PC-3 (cell line): Measurements from ENCODE around the gene ZNF692. TPM values are rescaled to one million over a fixed set of nuclear protein-coding genes. Genes with fewer than 3 reads are reported as not detected.

ENCODE experiments used
- ATAC-seq: fragments of 200-7000 bp; cut with Tn5 transposase; 2 replicates; pipeline ENCODE4 v1.9.1; 2020; ENCODE audit warnings: mild to moderate bottlenecking, moderate library complexity
- BruUV-seq: library from RNA; stranded (reverse); fragments of 400-500 nt; replicated peaks from 2 replicates; lab custom pipeline; 2021; lab: Mats Ljungman, UMichigan
- CTCF ChIA-PET: fragments of 300-600 bp; sonication (Branson Sonifier 250); formaldehyde crosslinking; loops from one replicate; lab custom pipeline; 2022; ENCODE audit warnings: antibody characterized with exemption; lab: Charles Lee
- POLR2A ChIA-PET: fragments of 300-600 bp; sonication (Branson Sonifier 250); formaldehyde crosslinking; loops from one replicate; lab custom pipeline; 2022; ENCODE audit warnings: antibody characterized with exemption; ENCODE audit not compliant: unreplicated experiment; lab: Charles Lee
- DNase-seq: peaks from one replicate; pipeline ENCODE4 v3.0.0-alpha.2; 2015
- H2AFZ ChIP-seq: fragments of 300-600 bp; sonication (generic); 2 replicates; pipeline ENCODE4 v1.6.0; 2016; ENCODE audit warnings: antibody characterized with exemption, low read length
- H3F3A ChIP-seq: fragments of 300-600 bp; sonication (generic); one replicate; pipeline ENCODE4 v1.6.0; 2017; ENCODE audit warnings: antibody characterized with exemption, low read length, control low read depth, mild to moderate bottlenecking; ENCODE audit not compliant: unreplicated experiment
- H3K27ac ChIP-seq: fragments of 300-600 bp; sonication (generic); 2 replicates; pipeline ENCODE4 v1.5.1; 2016; ENCODE audit warnings: mild to moderate bottlenecking, low read length
- H3K27me3 ChIP-seq: fragments of 300-600 bp; sonication (generic); 2 replicates; pipeline ENCODE4 v1.6.1; 2016; ENCODE audit warnings: low read length, mixed read lengths
- H3K36me3 ChIP-seq: fragments of 300-600 bp; sonication (generic); 2 replicates; pipeline ENCODE4 v1.6.1; 2016; ENCODE audit warnings: low read depth, mixed run types, low read length, mixed read lengths
- H3K4me1 ChIP-seq: fragments of 300-600 bp; sonication (generic); 2 replicates; pipeline ENCODE4 v1.5.1; 2016; ENCODE audit warnings: low read length; ENCODE audit not compliant: insufficient read depth
- H3K4me2 ChIP-seq: fragments of 300-600 bp; sonication (generic); 2 replicates; pipeline ENCODE4 v1.6.0; 2016; ENCODE audit warnings: low read length
- H3K4me3 ChIP-seq: fragments of 300-600 bp; sonication (generic); 2 replicates; pipeline ENCODE4 v1.5.1; 2016; ENCODE audit warnings: mild to moderate bottlenecking, low read length, mixed read lengths
- H3K79me2 ChIP-seq: fragments of 300-600 bp; sonication (generic); 2 replicates; pipeline ENCODE4 v1.6.1; 2017; ENCODE audit warnings: low read length, mixed read lengths
- H3K9ac ChIP-seq: fragments of 300-600 bp; sonication (generic); 2 replicates; pipeline ENCODE4 v1.6.0; 2016; ENCODE audit warnings: mild to moderate bottlenecking, low read length
- H3K9me2 ChIP-seq: fragments of 300-600 bp; sonication (generic); replicated peaks from 2 replicates; pipeline ENCODE4 v1.6.1; 2016; ENCODE audit warnings: mixed run types, low read length, mixed read lengths
- H3K9me3 ChIP-seq: fragments of 300-600 bp; sonication (generic); 2 replicates; pipeline ENCODE4 v1.6.1; 2016; ENCODE audit warnings: low read length, mixed read lengths
- H4K20me1 ChIP-seq: fragments of 300-600 bp; sonication (generic); 2 replicates; pipeline ENCODE4 v1.6.1; 2016; ENCODE audit warnings: low read length, mixed read lengths
- CTCF ChIP-seq: fragments of 300-600 bp; sonication (generic); conservative IDR thresholded peaks from 2 replicates; pipeline ENCODE4 v1.5.1; 2017; ENCODE audit warnings: antibody characterized with exemption, low read depth, mild to moderate bottlenecking, low read length
- EZH2 ChIP-seq: fragments of 300-600 bp; sonication (generic); IDR thresholded peaks from one replicate; pipeline ENCODE4 v1.6.1; 2017; ENCODE audit warnings: antibody characterized with exemption, mild to moderate bottlenecking, low read length; ENCODE audit not compliant: unreplicated experiment
- EZH2phosphoT487 ChIP-seq: fragments of 300-600 bp; sonication (generic); IDR thresholded peaks from 2 replicates; pipeline ENCODE4 v1.6.1; 2018; ENCODE audit warnings: mild to moderate bottlenecking, antibody characterized with exemption, low read length, borderline replicate concordance
- intact Hi-C: fragments of 100-400 bp; cut with micrococcal nuclease; formaldehyde crosslinking; loops from 2 replicates; pipeline ENCODE4 v1.9.0; 2023
- total RNA-seq: library from RNA; depleted of rRNA; stranded (reverse); fragments of >200 nt; gene quantifications from 2 replicates; pipeline ENCODE4 v1.2.3, GENCODE V29; 2014

The ZNF692 gene
- total RNA-seq, 1 experiment from 2014 or later: 85.4 TPM

DNA sequence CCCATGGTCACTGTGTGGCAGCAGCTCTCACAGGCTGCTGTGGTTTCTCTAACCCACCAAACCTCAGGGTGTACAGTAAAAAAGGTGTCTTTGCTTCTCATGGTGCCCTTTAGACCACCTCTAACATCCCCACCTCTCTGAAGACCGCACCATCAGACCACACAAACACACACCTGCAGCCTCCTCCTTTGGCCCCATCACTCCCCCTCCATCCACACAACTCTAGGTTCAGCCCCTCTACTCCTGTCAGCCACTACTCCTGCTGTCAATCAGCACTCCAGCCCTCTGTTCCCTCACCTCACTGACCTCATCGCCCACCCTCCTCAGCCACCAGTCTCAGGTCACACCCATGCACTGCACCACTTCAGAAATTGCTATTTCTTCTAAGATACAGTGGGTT lies 7.5 kb downstream of the ZNF692 start:
- no peaks in the 10 kb centered on the region for H3K27me3 ChIP-seq
- H3K9ac ChIP-seq: no peak overlapping the region
- no peak overlapping the region for H2AFZ ChIP-seq
- no TSS peak for BruUV-seq
- H3K9me2 ChIP-seq: no peaks in the 10 kb centered on the region
- CTCF ChIA-PET: no interaction called here
- H3K79me2 ChIP-seq: peaks cover 8% of the 10 kb centered on the region; the same call in 1 of the 2 replicates
- no peaks in the 10 kb centered on the region for H3K4me1 ChIP-seq
- POLR2A ChIA-PET: no interaction called here
- H3K27ac ChIP-seq: no peak overlapping the region
- TF ChIP-seq CTCF (no peak), EZH2 (no peak), EZH2phosphoT487 (no peak)
- DNase-seq (no peak), ATAC-seq (no peak; the same call in 1 of the 2 replicates)
- H4K20me1 ChIP-seq: no peaks in the 10 kb centered on the region
- intact Hi-C loops: no loop called here
- H3K9me3 ChIP-seq: no peaks in the 10 kb centered on the region
- H3K36me3 ChIP-seq: peaks cover 77% of the 10 kb centered on the region
- no peak overlapping the region for H3K4me3 ChIP-seq
- H3K4me2 ChIP-seq: no peak overlapping the region
- no peaks in the 10 kb centered on the region for H3F3A ChIP-seq

DNA sequence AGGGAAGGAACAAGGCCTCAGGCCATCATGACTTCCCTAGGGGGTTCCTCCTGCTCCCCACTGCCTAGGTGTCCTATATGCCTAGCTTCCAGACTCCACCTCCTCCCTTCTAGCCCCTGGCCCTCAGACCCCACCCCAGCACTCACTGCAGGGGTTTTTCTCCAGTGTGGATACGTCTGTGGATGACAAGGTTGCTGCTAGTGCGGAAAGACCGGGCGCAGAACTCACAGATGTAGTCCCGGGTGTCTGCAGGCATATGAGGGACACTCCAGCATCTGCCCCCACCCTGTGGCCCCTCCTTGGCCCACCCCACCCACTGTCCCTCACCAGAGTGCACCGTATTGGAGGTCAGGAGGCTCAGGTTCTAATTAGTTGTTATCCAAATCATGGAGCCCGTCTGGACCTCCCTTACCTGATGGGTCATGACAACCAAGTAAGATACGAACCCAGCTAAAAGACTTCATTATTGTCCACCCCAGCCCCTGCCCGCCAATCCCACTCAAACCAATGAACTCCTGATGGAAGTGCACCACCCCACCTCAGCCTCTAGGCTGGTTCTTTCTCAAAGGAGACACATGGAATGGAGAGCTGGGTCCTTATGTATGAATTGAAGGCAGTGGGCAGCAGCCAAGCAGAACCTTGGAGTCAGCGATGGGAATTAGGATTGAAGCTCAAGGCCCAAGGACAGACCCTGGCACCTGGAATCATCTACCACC lies 8.2 kb downstream of the ZNF692 start:
- no peaks in the 10 kb centered on the region for H3K4me1 ChIP-seq
- H2AFZ ChIP-seq: no peak overlapping the region
- H3K9me2 ChIP-seq: no peaks in the 10 kb centered on the region
- no peak for TF ChIP-seq EZH2phosphoT487
- no peak for TF ChIP-seq CTCF
- no peak for TF ChIP-seq EZH2
- no peak overlapping the region for H3K27ac ChIP-seq
- 0 out of 2 replicates have a peak, but pooled peaks cover 1% of the 10 kb centered on the region for H3K79me2 ChIP-seq
- CTCF ChIA-PET: no interaction called here
- no peaks in the 10 kb centered on the region for H3F3A ChIP-seq
- H3K9ac ChIP-seq: no peak overlapping the region
- peaks cover 80% of the 10 kb centered on the region for H3K36me3 ChIP-seq
- intact Hi-C loops: no loop called here
- no peaks in the 10 kb centered on the region for H4K20me1 ChIP-seq
- H3K4me3 ChIP-seq: no peak overlapping the region
- no peaks in the 10 kb centered on the region for H3K9me3 ChIP-seq
- DNase-seq (no peak), ATAC-seq (no peak; the same call in 1 of the 2 replicates)
- H3K4me2 ChIP-seq: no peak overlapping the region
- H3K27me3 ChIP-seq: no peaks in the 10 kb centered on the region
- POLR2A ChIA-PET: no interaction called here
- BruUV-seq: no TSS peak

DNA sequence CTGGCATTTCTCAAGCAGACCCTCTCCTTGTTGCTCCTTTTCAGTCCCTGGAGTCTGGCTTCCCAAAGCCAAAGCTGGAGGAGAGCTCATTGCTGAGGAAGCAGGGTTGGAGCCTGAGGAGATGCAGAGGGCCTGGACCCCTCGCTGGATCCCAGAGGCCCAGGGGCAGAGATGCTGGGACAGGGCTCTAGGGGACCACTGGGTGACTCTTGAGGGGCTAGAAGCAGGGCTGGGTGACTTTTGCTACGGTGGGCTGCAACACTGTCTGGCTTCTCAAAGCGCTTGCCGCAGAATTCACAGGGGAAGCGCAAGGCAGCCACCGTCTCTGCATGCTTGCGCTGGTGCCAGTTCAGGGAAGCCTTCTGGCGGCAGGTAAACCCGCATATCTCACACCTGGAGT lies 8.8 kb downstream of the ZNF692 start:
- intact Hi-C loops: no loop called here
- Histone ChIP-seq H3K9me3 (no peaks in the 10 kb centered on the region), H3K9me2 (no peaks in the 10 kb centered on the region), H3K4me3 (no peak overlapping the region), H3K79me2 (no peaks in the 10 kb centered on the region), H3K9ac (no peak overlapping the region), H3K4me2 (no peak overlapping the region), H3F3A (no peaks in the 10 kb centered on the region), H3K27me3 (no peaks in the 10 kb centered on the region), H3K27ac (no peak overlapping the region), H3K4me1 (no peaks in the 10 kb centered on the region), H3K36me3 (peaks cover 84% of the 10 kb centered on the region), H4K20me1 (no peaks in the 10 kb centered on the region), H2AFZ (no peak overlapping the region)
- POLR2A ChIA-PET: no interaction called here
- CTCF ChIA-PET: no interaction called here
- DNase-seq: no peak
- no peak for ATAC-seq
- no TSS peak for BruUV-seq
- no peak for TF ChIP-seq EZH2
- no peak for TF ChIP-seq CTCF
- TF ChIP-seq EZH2phosphoT487: no peak
